ENCODE results near the gene PAK5.

DNA sequence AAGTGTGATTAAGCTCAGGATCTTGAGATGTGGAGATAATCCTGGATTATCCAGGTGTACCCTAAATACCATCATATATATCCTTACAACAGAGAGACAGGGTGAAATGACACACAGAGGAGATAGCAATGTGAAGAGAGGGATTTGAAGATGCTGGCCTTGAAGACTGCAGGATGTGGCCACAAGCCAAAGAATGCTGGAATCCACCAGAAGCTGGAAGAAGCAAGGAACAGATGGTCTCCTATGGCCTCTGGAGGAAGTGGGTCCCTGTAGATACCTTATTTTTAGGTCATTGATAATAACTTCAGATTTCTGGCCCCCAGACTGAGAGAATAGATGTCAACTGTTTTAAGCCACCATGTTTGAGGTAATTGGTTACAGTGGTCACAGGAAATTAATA is 95.0 kb downstream of the PAK5 start:
- TF ChIP-seq, protein P1, sequence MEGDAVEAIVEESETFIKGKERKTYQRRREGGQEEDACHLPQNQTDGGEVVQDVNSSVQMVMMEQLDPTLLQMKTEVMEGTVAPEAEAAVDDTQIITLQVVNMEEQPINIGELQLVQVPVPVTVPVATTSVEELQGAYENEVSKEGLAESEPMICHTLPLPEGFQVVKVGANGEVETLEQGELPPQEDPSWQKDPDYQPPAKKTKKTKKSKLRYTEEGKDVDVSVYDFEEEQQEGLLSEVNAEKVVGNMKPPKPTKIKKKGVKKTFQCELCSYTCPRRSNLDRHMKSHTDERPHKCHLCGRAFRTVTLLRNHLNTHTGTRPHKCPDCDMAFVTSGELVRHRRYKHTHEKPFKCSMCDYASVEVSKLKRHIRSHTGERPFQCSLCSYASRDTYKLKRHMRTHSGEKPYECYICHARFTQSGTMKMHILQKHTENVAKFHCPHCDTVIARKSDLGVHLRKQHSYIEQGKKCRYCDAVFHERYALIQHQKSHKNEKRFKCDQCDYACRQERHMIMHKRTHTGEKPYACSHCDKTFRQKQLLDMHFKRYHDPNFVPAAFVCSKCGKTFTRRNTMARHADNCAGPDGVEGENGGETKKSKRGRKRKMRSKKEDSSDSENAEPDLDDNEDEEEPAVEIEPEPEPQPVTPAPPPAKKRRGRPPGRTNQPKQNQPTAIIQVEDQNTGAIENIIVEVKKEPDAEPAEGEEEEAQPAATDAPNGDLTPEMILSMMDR (IDR thresholded peaks at IDR 0.05), result no peak
- TF ChIP-seq POLR2AphosphoS5 (IDR thresholded peaks at IDR 0.05) (no peak), POLR2A (IDR thresholded peaks at IDR 0.05) (no peak)
